Muscle of back (tissue), 11 donors: ENCODE measurements around the gene UBE2D2. TPM values are rescaled to one million over a fixed set of nuclear protein-coding genes. Genes with fewer than 3 reads are reported as not detected.

Source experiments
- DNase-seq, 3 donors: peaks; one replicate each; pipeline versions ENCODE4 v3.0.0 to v3.0.0-alpha.2; 2013
- polyA plus RNA-seq, 10 donors: library from polyadenylated mRNA; unstranded; fragments of 120-200 nt; gene quantifications; one replicate each; pipeline ENCODE4 v1.2.1, GENCODE V29; 2013; ENCODE audit not compliant: insufficient read length in 10 of 10

Gene UBE2D2
- polyA plus RNA-seq, 10 donors = 104 to 164 (median 120) TPM

DNA sequence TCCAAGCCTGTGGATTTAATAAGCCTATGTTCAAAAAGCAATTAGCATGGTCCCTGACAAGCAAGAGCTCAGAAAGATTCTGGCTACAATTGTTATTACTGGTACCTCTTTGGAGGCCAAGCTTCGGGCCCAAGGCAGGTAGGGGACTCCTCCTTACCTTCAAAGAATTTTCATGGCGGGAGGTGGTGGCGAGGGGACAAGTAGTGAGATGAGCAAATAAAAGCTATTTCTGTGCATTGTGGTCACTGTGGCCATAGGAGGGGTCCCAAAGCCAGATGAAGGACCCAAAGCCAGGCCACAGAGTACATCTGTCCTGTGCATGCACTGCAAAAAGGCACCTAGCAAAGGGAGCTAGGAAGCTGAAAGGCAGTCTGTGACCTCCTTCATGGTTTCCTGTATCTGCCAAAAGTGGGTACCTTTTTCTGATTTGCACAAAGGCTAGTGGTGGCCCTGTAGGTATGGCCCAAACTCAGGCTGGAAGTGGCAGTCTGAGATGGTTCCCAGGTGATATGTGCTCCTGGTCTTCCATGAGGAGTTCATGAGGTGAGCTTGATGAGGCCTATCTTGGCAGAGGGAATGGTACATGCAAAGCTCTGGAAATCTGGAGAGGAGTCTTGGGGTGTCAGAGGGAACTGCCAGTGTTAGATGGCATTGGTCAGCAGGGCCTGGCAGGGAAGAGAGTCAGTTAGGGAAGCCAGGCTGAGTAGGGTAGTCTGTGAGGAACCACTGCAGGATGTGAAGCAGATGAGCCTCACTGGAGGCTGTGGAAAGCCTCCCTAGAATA lies 83.7 kb downstream of the UBE2D2 start:
- DNase-seq = no peak

DNA sequence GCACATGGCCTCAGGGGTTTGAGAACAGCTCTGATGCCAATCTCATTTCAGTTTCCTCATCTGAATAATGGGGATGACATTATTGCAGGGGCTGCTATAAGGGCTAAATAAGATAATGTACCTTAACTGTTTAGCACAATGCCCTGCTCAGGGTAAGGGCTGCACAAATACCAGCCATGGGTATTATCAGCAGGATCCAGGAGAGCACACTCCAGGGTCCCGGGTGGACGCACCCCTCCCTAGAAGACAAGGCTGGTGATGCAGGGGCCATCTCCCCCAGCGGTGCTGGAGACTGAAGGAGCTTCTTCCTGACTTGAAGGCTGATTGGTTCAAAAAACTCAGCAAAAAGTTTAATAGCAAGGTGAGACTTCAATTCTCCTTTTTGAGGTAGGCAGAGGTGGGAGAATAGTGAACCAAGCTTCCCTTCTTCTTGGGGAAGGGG lies 84.3 kb downstream of the UBE2D2 start:
- DNase-seq = no peak

DNA sequence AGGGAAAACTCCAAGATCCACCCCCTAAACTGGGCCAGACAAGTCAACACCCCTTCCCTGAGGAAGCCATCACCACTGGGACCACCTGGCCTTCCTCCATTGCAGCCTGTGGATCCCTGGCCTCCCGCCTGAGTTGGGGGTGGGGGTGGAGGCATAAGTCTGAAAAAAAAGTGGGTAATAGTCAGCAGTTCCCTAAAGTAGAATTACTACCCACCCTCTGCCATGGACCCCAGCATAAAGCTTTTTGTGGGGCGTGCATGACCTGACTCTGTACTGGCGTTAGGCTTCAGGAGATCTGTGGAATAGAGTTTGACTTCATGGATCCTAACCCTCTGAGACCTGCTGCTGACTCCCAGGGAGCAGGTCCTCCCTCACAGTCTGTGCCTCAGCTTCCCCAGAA lies 85.0 kb downstream of the UBE2D2 start:
- no peak for DNase-seq

DNA sequence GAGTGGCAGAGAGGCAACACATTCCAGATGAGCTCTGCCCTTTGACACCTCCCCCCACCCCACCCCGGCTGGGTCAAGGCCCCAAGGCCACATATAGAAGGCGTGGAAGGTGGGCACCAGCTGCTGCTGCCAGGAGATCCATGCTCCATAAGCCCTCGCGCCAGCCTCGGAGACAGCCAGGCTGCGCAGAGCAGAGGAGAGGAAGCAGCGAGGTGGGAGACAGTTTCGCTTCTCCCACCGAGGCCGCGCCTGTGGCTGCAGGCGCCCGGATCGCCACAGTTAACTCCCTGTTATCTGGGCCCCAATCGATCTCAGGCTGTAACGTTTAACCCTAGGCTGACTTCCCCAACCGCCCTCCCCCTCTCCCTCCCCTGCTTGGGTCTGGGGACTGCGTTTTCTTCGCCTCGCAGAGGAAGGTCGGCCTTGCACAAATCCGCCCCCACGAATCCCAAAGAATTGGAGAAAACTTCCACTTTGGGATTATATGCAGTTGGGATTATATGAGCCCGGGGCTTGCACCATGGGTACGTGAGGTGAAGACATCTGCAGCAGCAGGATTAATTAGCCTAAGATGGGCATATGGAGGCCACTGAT lies 85.9 kb downstream of the UBE2D2 start:
- DNase-seq = peak in 1 of 3 donors; percentile 65

DNA sequence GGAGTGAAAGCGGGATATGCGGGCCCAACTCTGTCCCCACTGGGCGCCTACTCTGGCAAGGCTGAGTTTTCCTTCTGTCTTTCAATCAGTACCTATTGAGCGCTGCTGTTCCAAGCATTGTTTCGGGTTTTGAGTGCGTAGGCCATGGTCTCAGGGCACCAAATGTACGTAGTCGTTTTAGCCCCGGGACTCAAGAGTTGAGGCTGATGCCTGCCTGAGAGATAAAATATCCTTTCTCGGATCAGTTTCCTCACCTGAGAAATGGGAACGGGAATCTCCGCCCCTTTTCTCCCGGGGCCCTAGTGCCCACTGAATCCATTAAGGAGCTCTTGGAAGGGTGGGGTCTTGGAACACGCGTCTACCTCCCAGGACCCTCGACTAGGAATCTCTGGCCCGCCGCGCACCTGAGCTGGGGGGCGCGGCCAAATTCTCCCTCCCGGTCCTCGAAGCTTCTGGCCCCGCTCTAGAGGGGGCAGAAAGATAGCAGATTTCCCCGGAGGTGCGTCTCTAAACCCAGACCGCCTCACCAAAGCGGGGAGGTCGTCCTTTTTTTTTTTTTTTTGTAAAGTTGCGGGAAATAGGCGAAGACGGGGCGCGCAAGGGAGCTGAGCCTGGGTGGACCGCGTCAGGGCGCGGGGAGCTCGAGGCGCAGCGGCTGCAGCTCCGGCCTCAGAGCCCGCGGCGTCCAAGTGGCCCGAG lies 86.5 kb downstream of the UBE2D2 start:
- no peak for DNase-seq

DNA sequence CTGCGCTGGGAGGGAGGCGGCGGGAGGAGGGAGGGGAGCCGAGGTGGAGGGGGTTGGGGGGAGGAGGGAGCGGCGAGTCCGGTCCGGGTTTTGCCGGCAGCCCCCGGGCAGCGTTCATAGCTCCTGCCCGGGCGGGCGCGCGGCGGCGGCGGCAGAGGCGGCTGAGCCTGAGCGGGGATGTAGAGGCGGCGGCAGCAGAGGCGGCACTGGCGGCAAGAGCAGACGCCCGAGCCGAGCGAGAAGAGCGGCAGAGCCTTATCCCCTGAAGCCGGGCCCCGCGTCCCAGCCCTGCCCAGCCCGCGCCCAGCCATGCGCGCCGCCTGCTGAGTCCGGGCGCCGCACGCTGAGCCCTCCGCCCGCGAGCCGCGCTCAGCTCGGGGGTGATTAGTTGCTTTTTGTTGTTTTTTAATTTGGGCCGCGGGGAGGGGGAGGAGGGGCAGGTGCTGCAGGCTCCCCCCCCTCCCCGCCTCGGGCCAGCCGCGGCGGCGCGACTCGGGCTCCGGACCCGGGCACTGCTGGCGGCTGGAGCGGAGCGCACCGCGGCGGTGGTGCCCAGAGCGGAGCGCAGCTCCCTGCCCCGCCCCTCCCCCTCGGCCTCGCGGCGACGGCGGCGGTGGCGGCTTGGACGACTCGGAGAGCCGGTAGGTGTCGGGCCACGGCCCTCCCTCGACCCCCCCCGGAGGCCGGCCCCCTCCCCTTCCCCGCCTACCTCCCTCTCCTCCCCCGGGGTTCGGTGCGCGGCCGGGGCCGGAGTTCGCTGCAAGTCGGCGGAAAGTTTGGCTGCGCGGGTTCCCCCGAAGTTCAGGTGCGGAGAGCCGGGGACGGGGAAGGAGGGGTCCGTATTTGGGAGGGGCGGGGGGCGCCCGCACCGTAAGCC lies 87.3 kb downstream of the UBE2D2 start, which contains the start of gene CXXC5:
Gene CXXC5 (plus strand): TSS at position 145 of the 877 bp plus-strand sequence. CDS start 32,175 bp downstream, outside the sequence.
- peak; percentile 88 to 96 (median 89) for DNase-seq

DNA sequence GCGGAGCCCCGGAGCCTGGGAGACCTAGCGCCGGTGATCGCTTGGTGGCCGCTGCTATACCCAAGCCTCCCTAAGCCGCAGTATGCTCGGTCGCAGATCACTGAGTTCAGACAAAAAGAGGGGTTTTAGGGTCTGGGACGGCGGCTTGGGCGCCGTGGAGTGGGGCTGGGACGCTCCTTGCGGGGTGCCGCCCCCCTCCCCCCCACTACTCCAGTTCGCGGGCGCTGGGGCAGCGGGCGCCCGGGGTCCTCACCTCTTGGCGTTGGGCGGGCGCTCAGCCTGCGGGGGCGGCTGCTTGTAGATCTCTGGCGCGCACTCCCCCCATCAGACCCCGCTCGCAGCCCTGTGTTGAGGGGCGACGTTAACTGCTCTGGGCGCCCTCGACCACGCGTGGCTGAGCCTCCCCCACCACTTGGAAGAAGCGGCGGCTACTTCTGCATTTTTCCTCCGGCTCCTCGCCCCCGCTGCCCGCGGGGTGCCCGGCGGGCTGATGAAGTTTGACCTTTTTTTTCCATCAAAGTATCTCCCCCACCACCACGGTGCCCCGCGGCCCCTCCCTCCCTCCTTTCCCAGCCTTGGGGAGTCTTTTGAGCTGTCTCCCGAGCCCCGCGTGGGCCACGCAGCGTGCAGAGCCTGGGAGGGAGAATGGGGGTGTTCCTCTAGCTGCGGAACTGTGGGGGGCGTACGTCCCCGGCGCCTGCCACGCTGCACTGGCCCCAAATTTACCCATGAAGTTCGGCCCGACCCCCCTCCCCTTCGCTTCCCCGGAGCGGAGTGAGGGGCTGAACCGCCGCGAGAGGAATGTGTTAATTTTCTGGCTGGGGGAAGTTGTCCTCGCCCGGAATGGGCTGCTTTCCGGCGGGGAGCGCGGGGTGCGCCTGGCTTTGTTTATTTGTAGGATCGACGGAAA lies 88.2 kb downstream of the UBE2D2 start:
- peak in 1 of 3 donors; percentile 79 for DNase-seq

DNA sequence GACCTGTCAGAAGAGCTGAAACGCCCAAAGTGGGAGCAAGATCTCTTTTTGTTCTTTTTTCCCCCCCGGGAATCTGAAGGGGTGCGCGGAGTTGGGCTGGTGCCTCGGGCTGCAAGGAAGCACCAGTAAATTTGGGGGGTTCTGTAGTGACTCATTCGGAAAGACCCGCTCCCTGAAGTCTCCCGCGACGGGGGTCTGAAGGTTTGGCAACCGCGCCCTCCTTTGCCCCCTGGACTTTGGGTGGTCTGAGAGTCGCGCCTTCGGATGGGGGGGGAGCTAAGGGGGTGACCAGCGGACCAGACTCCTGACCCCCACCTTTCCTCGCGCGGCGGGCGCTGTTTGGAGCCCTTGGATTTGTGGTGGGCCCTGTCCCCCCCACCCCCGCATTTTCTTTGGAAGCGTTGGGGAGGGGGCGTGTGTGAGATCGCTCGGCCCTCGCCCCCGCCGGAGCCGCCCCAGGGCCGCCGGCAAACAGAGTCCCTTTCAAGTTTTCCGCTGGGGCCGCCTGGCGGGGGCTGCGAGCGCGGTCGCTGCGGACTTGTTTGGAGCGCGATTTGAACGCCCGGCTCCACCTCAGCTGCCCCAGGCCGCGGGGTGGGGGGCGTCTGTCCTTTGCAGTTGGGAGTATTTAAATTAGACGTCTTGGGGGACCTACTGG lies 89.0 kb downstream of the UBE2D2 start:
- DNase-seq = peak in 1 of 3 donors; percentile 70

DNA sequence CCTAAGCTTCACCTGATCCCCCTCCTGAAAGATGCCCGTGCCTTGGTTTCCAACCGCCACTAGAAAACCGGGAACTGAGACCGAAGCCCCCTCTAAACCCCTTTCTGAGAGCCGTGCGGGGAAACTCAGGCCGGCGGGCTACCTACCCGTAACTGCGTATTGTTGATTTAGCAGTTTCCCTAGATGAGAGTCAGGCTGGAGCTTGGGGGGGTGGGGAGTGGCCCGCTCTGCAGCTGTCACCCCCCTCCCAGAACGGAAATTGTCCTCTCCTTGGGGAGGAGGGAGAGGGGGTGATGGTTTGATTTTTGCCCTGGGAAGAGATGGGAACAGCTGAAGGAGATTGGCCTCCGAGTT lies 89.5 kb downstream of the UBE2D2 start:
- DNase-seq = peak in 1 of 3 donors; percentile 61

DNA sequence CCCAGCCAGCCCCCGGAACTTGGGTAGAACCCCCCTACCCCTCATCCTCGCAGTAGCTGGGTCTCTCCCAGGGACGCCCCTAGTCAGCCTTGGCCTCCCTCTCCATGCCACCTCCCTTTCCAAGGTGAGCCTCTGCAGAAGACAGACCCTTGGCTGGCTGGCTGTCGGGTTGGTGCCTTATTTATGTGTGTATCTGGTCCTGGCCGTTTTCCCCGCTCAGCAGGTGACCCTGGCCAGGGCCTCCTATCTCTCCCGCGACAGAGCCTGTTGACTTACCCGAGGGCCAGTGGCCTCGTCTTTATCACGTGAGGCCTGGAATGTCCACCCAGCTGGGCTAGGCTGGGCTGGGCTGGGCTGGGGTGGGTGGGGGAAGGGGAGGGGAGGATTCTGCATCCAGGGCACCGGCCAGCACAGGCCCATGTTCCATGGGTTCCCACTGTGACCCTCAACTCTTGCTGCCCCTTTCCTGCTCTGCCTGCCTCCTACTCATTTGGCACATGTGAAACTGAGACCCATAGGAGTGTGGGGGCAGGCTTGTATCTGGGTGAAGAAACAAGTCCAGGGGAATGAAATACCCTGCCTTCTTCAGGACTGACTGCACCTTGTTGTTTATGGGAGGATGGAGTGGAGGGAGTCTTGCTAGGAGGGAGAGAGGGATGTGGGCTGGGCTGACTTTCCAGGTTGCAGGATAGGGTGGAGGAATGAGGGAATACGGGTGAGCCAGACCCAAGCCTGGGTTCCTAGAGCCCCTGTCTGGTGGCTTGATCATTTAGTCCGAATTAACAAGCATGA lies 90.1 kb downstream of the UBE2D2 start:
- DNase-seq = peak in 2 of 3 donors; percentile 64 to 71

DNA sequence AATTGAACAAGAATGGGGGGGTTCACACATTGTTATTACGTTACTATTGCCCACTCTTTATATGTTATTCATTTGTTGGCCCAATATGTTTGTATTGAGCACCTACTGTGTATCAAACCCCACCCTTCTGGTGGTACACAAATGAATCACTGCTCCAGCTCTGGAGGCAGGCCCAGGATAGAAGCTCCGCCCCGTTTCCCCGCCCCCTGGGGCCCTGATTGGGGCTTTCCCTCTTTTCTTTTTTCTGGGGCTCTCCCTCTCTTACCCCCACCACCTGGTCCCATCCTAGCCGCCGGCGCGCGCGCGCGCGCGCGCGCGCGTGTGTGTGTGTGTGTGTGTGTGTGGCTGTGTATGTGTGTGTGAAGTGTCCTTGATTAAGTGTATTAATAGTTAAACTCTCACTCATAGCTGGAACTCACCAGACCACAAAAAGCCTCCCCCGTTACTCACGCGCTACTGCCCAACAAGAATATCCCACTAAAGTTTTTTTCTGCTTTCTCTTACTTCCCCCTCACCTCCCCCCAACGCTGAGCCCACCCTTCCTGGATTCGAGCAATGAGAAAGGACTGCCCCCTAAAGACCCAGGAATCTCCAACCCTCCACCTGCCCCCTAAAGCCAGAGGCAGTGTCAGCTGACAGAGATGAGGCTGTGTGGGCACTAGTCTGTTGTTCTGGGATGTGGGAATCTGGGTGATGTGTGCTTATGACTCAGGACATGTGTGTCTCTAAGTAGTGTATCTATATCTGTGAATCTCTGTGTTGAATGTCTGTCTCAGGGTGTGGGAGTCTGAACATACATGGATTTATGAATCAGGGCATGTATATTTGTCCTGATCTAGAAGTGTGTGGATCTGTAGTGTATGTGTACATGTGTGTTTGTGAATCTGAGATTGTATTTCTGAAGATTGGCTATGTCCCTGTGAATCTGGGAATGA lies 91.0 kb downstream of the UBE2D2 start:
- peak in 2 of 3 donors; percentile 73 to 80 for DNase-seq

DNA sequence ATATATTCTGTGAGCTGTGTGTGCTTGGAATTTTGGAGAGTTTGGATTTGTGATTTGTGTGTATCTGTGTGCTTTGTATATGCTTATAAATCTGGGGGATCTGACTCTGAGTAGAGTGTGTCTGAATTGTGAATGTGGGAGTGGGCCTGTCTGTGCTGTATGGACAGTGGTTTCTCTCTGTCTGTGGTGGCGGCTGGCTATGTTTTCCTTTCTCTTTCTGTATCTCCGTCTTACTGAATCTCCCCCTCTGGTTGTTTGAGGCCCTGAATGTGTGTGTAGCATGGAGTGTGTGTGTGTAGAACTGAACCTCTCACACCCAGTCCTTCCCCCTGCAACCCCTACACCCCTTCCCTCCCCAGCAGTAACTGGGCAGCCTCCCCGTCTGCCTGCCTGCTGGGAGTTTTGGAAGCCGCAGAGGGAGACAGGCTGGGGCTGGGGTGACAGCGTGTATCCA lies 91.7 kb downstream of the UBE2D2 start:
- no peak for DNase-seq

DNA sequence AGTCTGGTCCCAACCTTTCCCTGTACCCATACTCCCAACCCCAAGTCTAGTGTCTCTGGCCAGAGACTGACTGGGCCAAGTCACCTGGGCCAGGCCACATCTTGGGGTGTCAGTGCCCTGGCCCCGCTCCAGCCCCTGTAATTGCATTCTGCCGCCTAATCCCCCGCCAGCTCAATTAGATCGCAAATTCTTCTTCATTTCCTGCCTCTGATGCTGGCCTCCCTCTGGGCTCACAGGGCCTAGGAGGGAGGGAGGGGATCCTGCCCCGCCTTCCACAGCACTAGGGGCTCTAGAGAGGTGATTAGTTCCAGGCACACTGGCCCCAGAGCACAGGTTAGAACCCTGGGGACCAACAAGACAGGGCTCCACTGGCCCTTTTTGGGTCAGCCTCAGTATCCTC lies 92.5 kb downstream of the UBE2D2 start:
- DNase-seq = no peak

DNA sequence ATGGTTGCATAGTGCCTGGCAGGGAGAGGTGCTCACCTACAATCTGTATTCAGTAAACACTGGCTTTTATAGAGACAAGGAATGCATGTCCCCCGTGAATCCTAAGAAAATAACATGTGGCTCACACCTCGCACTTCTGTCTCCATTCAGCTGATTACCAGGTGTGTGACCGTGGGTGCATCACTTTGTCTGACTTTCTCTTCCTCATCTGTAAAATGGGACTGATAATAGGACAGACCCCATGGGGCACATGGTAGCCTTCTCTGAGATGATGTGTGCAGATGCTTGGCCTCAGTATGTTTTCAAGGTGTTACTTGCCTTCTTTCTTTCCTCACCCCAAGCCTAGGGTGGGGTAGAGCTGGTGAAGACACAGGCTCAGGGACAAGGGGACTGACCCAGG lies 93.3 kb downstream of the UBE2D2 start:
- DNase-seq = no peak

DNA sequence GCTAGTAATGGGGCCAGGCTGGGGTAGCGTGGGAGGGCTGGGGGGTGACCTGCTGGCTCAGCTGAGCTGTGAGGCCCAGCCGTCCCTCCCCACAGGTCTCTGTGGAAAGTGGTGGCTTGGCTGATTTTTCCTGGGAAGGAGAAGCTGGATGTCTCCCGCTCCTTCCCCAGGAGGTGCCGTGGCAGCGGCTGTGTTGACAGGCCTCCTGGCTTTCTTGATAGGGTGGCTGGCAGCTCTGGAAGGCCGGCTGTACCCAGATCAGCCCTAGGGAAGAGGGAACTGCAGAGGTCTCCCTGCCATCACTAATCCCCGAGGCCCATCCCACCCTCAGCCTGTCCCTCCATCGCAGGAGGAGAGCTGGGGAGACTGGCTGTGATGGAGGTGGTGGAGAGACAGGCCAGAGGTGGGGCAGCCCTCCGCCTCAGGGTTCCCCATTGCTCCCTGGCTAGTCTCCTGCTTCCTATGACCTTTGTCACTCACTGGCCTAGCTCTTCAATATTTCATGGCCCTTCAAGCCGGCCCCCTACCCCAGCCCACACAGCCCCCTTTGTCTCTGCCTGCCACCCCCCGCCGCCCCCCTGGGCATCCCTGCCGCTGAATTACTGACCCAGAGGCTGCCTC lies 93.8 kb downstream of the UBE2D2 start:
- no peak for DNase-seq

DNA sequence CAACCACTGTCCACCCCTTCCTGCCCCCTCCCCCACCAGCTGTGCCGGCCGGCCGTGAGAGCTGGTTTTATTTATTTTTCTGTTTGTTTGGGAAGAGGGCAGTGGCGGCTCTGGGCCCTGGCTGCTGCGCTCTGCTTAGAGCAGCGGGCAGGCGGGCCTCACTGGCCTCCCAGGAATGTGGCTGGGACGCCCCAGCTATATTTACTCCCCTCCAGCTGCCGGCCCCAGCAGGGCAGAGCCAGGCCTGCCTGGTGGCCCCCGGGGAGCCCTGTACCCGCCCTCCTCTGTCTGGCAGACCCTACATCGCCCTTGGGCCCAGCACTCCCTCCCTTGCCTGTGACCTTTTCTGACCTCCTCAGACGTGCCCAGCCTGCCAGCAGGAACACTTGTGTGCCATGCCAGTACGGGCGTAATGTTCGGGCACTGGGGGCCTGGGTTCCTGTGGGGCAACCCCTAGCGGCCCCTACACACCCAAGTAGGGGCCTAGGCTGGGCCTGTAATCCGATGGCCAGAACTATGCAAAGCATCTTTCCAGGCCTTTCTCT lies 94.7 kb downstream of the UBE2D2 start:
- peak in 1 of 3 donors; percentile 67 for DNase-seq
